Spleen (tissue), 11 donors: ENCODE results near the gene AP3S1. TPM values are rescaled to one million over a fixed set of nuclear protein-coding genes. Genes with fewer than 3 reads are reported as not detected.

Experiments used
- DNase-seq: peaks from one replicate; pipeline ENCODE4 v3.0.0-alpha.2; 2020
- H3K27ac ChIP-seq, 8 donors: fragments of 200-600 bp; sonication (generic) in 7 of 8; 1 replicate in 4 of 8; 2 replicates in 4 of 8; pipeline versions ENCODE4 v1.5.0 to v1.8.0; 2016 to 2021; ENCODE audit warnings: inconsistent platforms in 4 of 8, mild to moderate bottlenecking in 4 of 8, moderate library complexity in 1 of 8
- H3K27me3 ChIP-seq, 7 donors: fragments of 200-600 bp; sonication (generic) in 6 of 7; replicated peaks in 1 of 7; 1 replicate in 4 of 7; 2 replicates in 3 of 7; pipeline versions ENCODE4 v1.5.0 to v1.8.0; 2016 to 2021; ENCODE audit warnings: inconsistent platforms in 3 of 7, mild to moderate bottlenecking in 1 of 7
- H3K36me3 ChIP-seq, 6 donors: fragments of 200-600 bp; sonication (generic) in 5 of 6; 1 replicate in 4 of 6; 2 replicates in 2 of 6; pipeline versions ENCODE4 v1.5.0 to v1.8.0; 2016 to 2021; ENCODE audit warnings: inconsistent platforms in 2 of 6
- H3K4me1 ChIP-seq, 6 donors: fragments of 200-600 bp; sonication (generic) in 5 of 6; 1 replicate in 3 of 6; 2 replicates in 3 of 6; pipeline versions ENCODE4 v1.5.0 to v1.8.0; 2016 to 2021; ENCODE audit warnings: inconsistent platforms in 3 of 6
- H3K4me3 ChIP-seq, 8 donors: fragments of 200-600 bp; sonication (generic) in 7 of 8; 1 replicate in 4 of 8; 2 replicates in 4 of 8; pipeline versions ENCODE4 v1.5.0 to v1.8.0; 2016 to 2021; ENCODE audit warnings: inconsistent platforms in 4 of 8, mild to moderate bottlenecking in 4 of 8, moderate library complexity in 2 of 8
- H3K9me3 ChIP-seq, 8 donors: fragments of 200-600 bp; sonication (generic) in 7 of 8; 1 replicate in 4 of 8; 2 replicates in 4 of 8; pipeline versions ENCODE4 v1.5.0 to v1.8.0; 2016 to 2021; ENCODE audit warnings: inconsistent platforms in 4 of 8
- POLR2A ChIP-seq, 3 donors: fragments of 450-650 bp; IDR thresholded peaks; one replicate each; pipeline ENCODE4 v1.5.1; 2017; ENCODE audit warnings: antibody characterized with exemption in 3 of 3, mild to moderate bottlenecking in 1 of 3
- POLR2AphosphoS5 ChIP-seq, 3 donors: sonication (generic); formaldehyde crosslinking; IDR thresholded peaks; one replicate each; pipeline ENCODE4 v1.5.1; 2017; ENCODE audit warnings: antibody characterized with exemption in 3 of 3
- WGBS, 5 donors: extraction: QIAGEN DNeasy Blood & Tissue Kit in 3 of 5; methylation state at CpG; one replicate each; pipeline versions ENCODE4 v1.1.5 to v1.1.7; 2013 to 2018; 5-methylcytosine and 5-hydroxymethylcytosine counted together
- intact Hi-C: fragments of 100-400 bp; cut with DNase I; formaldehyde crosslinking; loops from one replicate; pipeline ENCODE4 v1.15.0; 2023; ENCODE audit warnings: low total_unique reads
- polyA plus RNA-seq, 3 donors: library from polyadenylated mRNA; stranded (reverse); fragments of 200-250 nt; gene quantifications; one replicate each; pipeline ENCODE4 v1.2.1, GENCODE V29; 2013
- total RNA-seq, 7 donors: library from RNA; depleted of rRNA in 3 of 7; stranded (reverse); fragments of >200 nt in 3 of 7; fragmentation: NEBNext Ultra II Directional in 4 of 7; extraction: Animal tissue kit (Norgen Biotek cat#: 25700) in 4 of 7; gene quantifications; one replicate each; pipeline versions ENCODE4 v1.1.0 to v1.2.1, GENCODE V29; 2016 to 2021
- TF ChIP-seq, protein P1 (sequence below), 11 experiments: fragments of 200-600 bp in 7 of 11; fragments of 450-650 bp in 4 of 11; sonication (generic) in 4 of 11; IDR thresholded peaks in 8 of 11; conservative IDR thresholded peaks in 3 of 11; 1 replicate in 7 of 11; 2 replicates in 4 of 11; pipeline versions ENCODE4 v1.4.0 to v1.8.0; 2016 to 2021; ENCODE audit warnings: antibody characterized with exemption in 11 of 11, inconsistent platforms in 4 of 11, mild to moderate bottlenecking in 1 of 11
- donor health status: healthy with polysubstance abuse.
- donor health status: DM: no; HTN: no; CAD: no; lungs with moderate emphysema.
- donor health status: DM: no; HTN: no; CAD: no.
- donor health status: Bipolar disorder and iron deficiency.
- donor health status: healthy.
- donor health status: DM: no; HTN: no; CAD: no.
- donor health status: DM: yes; HTN: yes; CAD: no.

AP3S1 gene
- total and polyA plus RNA-seq, 10 donors = 42.0 to 190 (median 61.7) TPM

DNA sequence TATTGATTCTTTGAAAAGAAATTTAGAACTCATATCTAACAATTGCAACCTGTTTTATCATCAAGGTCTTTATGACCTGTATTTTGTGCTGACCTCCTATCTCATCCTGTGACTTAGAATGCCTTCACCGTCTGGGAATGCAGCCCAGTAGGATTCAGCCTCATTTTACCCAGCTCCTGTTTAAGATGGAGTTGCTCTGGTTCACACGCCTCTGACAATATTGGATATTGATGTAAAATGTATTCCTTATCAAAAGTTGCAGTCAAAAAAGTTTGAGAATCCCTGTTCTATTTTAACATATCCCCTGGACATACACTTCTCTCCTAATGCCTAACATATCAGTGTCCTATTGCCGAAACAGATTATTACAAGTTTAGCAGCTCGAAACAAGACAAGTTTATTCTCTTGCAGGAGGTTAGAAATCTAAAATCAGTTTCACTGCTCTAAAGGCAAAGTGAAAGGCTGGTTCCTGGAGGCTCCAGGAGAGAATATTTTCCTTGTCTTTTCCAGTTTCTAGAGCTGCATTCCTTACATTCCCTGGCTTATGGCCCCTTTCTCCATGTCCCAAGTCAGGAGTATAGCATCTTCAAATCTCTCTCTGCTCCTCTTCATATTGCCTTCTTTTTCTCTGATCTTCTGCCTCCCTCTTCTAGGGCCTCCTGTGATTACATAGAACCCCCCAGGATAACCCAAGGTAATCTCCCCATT lies 89.0 kb downstream of the AP3S1 start:
- no peaks in the 10 kb centered on the region for H3K4me1 ChIP-seq
- no peaks in the 10 kb centered on the region for H3K9me3 ChIP-seq
- DNase-seq = no peak
- H3K4me3 ChIP-seq = no peak overlapping the region
- H3K27me3 ChIP-seq = no peaks in the 10 kb centered on the region
- intact Hi-C loops = no loop called here
- H3K27ac ChIP-seq = no peak overlapping the region
- H3K36me3 ChIP-seq = no peaks in the 10 kb centered on the region
- WGBS, 5 donors = 92 to 96% (median 95%) methylated on average over 4 of the region's 4 CpGs
- TF ChIP-seq, protein P1, sequence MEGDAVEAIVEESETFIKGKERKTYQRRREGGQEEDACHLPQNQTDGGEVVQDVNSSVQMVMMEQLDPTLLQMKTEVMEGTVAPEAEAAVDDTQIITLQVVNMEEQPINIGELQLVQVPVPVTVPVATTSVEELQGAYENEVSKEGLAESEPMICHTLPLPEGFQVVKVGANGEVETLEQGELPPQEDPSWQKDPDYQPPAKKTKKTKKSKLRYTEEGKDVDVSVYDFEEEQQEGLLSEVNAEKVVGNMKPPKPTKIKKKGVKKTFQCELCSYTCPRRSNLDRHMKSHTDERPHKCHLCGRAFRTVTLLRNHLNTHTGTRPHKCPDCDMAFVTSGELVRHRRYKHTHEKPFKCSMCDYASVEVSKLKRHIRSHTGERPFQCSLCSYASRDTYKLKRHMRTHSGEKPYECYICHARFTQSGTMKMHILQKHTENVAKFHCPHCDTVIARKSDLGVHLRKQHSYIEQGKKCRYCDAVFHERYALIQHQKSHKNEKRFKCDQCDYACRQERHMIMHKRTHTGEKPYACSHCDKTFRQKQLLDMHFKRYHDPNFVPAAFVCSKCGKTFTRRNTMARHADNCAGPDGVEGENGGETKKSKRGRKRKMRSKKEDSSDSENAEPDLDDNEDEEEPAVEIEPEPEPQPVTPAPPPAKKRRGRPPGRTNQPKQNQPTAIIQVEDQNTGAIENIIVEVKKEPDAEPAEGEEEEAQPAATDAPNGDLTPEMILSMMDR (IDR thresholded peaks at IDR 0.05 in 8 of 11, conservative IDR thresholded peaks at IDR 0.05 in 3 of 11) = no peak
- TF ChIP-seq POLR2A (IDR thresholded peaks at IDR 0.05) = no peak
- TF ChIP-seq POLR2AphosphoS5 (IDR thresholded peaks at IDR 0.05) = no peak

DNA sequence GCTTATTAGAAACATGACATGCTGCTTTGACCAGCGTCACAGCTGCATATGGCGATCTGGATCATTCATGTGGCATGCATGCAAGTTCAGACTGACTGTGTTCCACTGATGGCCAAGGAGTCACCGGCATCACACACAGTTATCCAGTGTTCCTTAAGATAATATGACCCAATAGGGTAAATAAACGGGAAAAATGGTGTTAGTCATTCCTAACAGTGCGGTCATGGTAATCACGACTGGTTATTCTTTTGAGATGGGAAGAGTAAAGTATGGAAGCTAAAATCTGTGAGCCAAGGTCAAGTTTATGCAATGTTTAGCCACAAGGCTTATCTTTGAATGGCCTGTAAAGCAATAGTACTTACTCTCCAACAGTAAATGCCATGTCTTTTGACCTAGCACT lies 91.3 kb downstream of the AP3S1 start:
- no peak for DNase-seq
- Histone ChIP-seq H3K36me3 (no peaks in the 10 kb centered on the region), H3K4me3 (no peak overlapping the region), H3K27me3 (no peaks in the 10 kb centered on the region), H3K27ac (no peak overlapping the region), H3K4me1 (no peaks in the 10 kb centered on the region), H3K9me3 (no peaks in the 10 kb centered on the region)
- TF ChIP-seq, protein P1 (IDR thresholded peaks at IDR 0.05 in 8 of 11, conservative IDR thresholded peaks at IDR 0.05 in 3 of 11) = no peak
- no peak for TF ChIP-seq POLR2A (IDR thresholded peaks at IDR 0.05)
- no peak for TF ChIP-seq POLR2AphosphoS5 (IDR thresholded peaks at IDR 0.05)
- intact Hi-C loops = no loop called here
- 90 to 98% (median 96%) methylated on average over 6 of the region's 6 CpGs for WGBS, 5 donors

DNA sequence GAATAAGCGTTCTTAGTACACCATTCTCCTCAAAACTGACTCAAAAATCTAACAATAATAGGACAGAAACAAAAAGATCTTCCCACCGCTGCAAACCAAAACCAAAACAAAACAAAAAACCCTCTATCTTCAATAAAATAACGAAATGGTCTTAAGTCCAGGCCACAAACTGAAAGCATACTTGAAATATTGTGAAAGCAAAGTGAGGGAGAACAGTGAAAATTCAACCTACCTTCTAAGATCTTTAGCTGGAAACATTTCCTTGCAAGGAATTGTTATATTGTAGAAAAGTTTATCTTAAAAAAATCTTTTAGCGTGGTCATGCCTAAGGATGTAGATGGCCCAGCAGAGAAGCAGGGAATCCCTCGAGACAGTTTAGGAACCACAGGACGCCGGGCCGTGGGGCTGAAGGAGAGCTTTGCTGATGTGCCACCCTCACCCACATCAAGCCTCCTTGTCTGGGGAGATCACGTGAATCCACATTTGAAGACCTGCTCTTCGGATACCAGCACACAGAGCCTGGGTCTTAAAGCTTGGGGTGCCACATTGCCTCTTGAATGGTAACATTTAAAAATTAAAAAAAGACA lies 92.7 kb downstream of the AP3S1 start:
- Histone ChIP-seq H3K27me3 (no peaks in the 10 kb centered on the region), H3K9me3 (no peaks in the 10 kb centered on the region), H3K27ac (no peak overlapping the region), H3K4me1 (no peaks in the 10 kb centered on the region), H3K36me3 (no peaks in the 10 kb centered on the region), H3K4me3 (no peak overlapping the region)
- no peak for TF ChIP-seq POLR2A (IDR thresholded peaks at IDR 0.05)
- TF ChIP-seq POLR2AphosphoS5 (IDR thresholded peaks at IDR 0.05) = no peak
- TF ChIP-seq, protein P1 (IDR thresholded peaks at IDR 0.05 in 8 of 11, conservative IDR thresholded peaks at IDR 0.05 in 3 of 11) = no peak
- 88 to 91% (median 89%) methylated on average over 10 of the region's 10 CpGs for WGBS, 5 donors
- intact Hi-C loops = no loop called here
- DNase-seq = no peak

DNA sequence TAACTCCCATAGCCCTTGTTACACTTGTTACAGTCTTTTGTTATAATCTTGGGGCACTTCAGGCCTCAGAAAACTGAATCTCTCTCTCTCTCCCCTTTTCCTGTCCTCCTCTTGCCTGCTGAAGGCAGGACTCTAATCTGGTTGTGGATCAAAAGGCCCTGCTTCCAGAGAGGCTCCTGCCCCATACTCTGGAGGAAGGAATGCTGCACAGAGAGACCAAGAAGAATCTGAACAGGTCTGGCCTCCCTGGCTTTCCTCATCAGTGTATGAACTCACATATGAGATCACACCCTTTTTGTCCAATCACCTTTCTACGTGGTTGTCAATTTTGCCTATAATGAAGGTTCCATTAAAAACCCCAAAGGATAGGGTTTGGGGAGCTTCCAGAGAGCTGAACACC lies 94.3 kb downstream of the AP3S1 start:
- DNase-seq = no peak
- H3K27me3 ChIP-seq = no peaks in the 10 kb centered on the region
- intact Hi-C loops = no loop called here
- H3K36me3 ChIP-seq = no peaks in the 10 kb centered on the region
- no peak overlapping the region for H3K4me3 ChIP-seq
- no peak for TF ChIP-seq POLR2A (IDR thresholded peaks at IDR 0.05)
- no peak for TF ChIP-seq POLR2AphosphoS5 (IDR thresholded peaks at IDR 0.05)
- TF ChIP-seq, protein P1 (IDR thresholded peaks at IDR 0.05 in 8 of 11, conservative IDR thresholded peaks at IDR 0.05 in 3 of 11) = no peak
- no peak overlapping the region for H3K27ac ChIP-seq
- no peaks in the 10 kb centered on the region for H3K4me1 ChIP-seq
- no peaks in the 10 kb centered on the region for H3K9me3 ChIP-seq
- 69 to 93% (median 90%) methylated on average over 1 of the region's 1 CpG for WGBS, 5 donors
